ENCODE measurements around the gene SLC1A2. TPM values are rescaled to one million over a fixed set of nuclear protein-coding genes. Genes with fewer than 3 reads are reported as not detected.
A peak's percentile ranks its signal among the peaks of the same experiment; 100 is the strongest.

SLC1A2 gene
- total RNA-seq, 2 donors from 2014 or later = 0.12 TPM; not detected in 1

GRCh38 chr11:35248558-35249323, 170.6 kb downstream of the SLC1A2 start:
- DNase-seq (no peak), ATAC-seq (no peak)
- Mint-ChIP-seq H3K36me3 (ENCODE audit: low read depth) (no peaks in the 10 kb centered on the region), H3K27me3 (no peaks in the 10 kb centered on the region), H3K4me3 (peak overlapping the region; percentile 1), H3K4me1 (peaks cover 26% of the 10 kb centered on the region), H3K27ac (peak overlapping the region; percentile 95)
- H3K9me3 ChIP-seq (ENCODE audit: control insufficient read depth, low read length, poor library complexity, severe bottlenecking) = no peaks in the 10 kb centered on the region

- H3K36me3 Mint-ChIP-seq (ENCODE audit: low read depth) = peaks cover 2% of the 10 kb centered on the region
- H3K9me3 ChIP-seq (ENCODE audit: control insufficient read depth, low read length, poor library complexity, severe bottlenecking) = no peaks in the 10 kb centered on the region
- DNase-seq (peak in 1 of 3 donors; percentile 9), ATAC-seq (peak; percentile 65)
- H3K4me3 Mint-ChIP-seq = peak overlapping the region; percentile 71
- H3K4me1 Mint-ChIP-seq = peaks cover 30% of the 10 kb centered on the region
- H3K27ac Mint-ChIP-seq = peak overlapping the region; percentile 95
- no peaks in the 10 kb centered on the region for H3K27me3 Mint-ChIP-seq
Measured at GRCh38 chr11:35247863-35248262, 171.5 kb downstream of the SLC1A2 start.

- Mint-ChIP-seq H3K27me3 (no peaks in the 10 kb centered on the region), H3K27ac (peak overlapping the region; percentile 95), H3K4me1 (peaks cover 34% of the 10 kb centered on the region), H3K36me3 (ENCODE audit: low read depth) (peaks cover 2% of the 10 kb centered on the region), H3K4me3 (peak overlapping the region; percentile 71)
- no peaks in the 10 kb centered on the region for H3K9me3 ChIP-seq (ENCODE audit: control insufficient read depth, low read length, poor library complexity, severe bottlenecking)
- DNase-seq (peak in 2 of 3 donors; percentile 29 to 58), ATAC-seq (peak; percentile 95)
Measured at GRCh38 chr11:35247428-35247827, 171.9 kb downstream of the SLC1A2 start.

DNA sequence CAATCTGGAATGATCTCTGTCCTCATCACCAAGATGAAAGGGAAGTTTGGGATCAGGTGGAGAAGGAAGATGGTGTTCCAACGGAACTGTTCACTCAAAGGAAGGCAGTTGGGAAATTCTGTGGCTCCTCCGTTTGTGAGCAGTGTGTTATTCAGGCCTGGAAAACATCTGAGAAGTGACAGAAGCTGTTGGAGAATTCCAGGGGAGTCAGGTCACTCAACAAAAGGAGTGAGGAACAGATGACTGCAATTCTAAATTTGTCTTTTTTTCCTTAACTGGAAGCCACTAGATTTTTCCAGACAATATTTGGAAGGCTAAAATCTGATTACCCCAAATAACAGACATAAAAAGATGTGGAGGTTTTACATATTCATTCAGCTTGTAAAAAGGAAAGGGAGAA, 172.6 kb downstream of the SLC1A2 start:
- no peaks in the 10 kb centered on the region for H3K9me3 ChIP-seq (ENCODE audit: control insufficient read depth, low read length, poor library complexity, severe bottlenecking)
- H3K27me3 Mint-ChIP-seq = no peaks in the 10 kb centered on the region
- no peak overlapping the region for H3K4me3 Mint-ChIP-seq
- peaks cover 39% of the 10 kb centered on the region for H3K4me1 Mint-ChIP-seq
- H3K27ac Mint-ChIP-seq = peak overlapping the region; percentile 95
- DNase-seq (no peak), ATAC-seq (no peak)
- peaks cover 2% of the 10 kb centered on the region for H3K36me3 Mint-ChIP-seq (ENCODE audit: low read depth)

DNA sequence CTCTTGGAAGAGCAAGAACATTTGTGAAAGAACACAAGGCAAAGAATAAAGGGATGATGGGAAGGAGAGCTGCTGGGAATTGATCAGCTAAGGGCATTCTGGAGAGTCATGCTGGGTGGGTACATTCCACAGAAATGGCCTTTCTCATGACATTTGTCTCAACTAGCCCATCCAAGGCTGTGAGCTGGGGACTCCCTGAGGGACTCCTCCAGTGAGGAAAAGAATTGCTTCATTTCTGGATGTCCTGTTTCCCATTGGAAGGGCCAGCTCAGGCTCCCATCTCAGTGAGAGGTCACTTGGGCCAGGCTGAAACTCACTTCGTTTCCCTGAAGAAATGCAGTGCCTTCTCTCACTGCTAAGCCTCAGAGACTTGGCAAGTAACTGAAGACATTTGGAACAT, 173.6 kb downstream of the SLC1A2 start:
- no peaks in the 10 kb centered on the region for H3K27me3 Mint-ChIP-seq
- DNase-seq = no peak
- H3K4me1 Mint-ChIP-seq = peaks cover 43% of the 10 kb centered on the region
- peak overlapping the region; percentile 95 for H3K27ac Mint-ChIP-seq
- no peak overlapping the region for H3K4me3 Mint-ChIP-seq
- no peaks in the 10 kb centered on the region for H3K9me3 ChIP-seq (ENCODE audit: control insufficient read depth, low read length, poor library complexity, severe bottlenecking)
- no peak for ATAC-seq
- H3K36me3 Mint-ChIP-seq (ENCODE audit: low read depth) = peaks cover 2% of the 10 kb centered on the region

- Mint-ChIP-seq H3K4me1 (peaks cover 44% of the 10 kb centered on the region), H3K4me3 (no peak overlapping the region), H3K36me3 (ENCODE audit: low read depth) (peaks cover 2% of the 10 kb centered on the region), H3K27me3 (no peaks in the 10 kb centered on the region), H3K27ac (peak overlapping the region; percentile 75)
- ATAC-seq (no peak), DNase-seq (no peak)
- no peaks in the 10 kb centered on the region for H3K9me3 ChIP-seq (ENCODE audit: control insufficient read depth, low read length, poor library complexity, severe bottlenecking)
Measured at GRCh38 chr11:35245056-35245455, 174.3 kb downstream of the SLC1A2 start.

DNA sequence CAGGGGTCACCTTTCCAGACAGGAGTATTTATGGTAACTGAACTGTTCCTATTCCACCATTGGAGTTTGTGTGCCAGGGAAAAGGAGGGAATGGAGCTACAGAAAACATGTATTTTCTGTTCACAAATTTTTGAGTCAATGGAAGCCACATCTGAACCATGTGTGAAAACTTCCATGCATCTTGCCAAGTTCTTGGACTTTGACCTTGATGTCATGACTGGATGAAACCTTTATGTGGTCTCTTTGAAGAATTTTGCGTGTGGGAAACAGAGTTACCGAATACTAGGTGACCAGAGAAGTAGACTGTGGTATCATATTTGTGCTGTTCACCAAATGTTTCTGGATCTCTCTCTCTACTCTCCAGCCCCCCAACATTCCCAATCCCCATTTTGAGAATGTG, 175.6 kb downstream of the SLC1A2 start:
- no peak overlapping the region for H3K4me3 Mint-ChIP-seq
- H3K9me3 ChIP-seq (ENCODE audit: control insufficient read depth, low read length, poor library complexity, severe bottlenecking) = no peaks in the 10 kb centered on the region
- DNase-seq (no peak), ATAC-seq (no peak)
- H3K36me3 Mint-ChIP-seq (ENCODE audit: low read depth) = peaks cover 2% of the 10 kb centered on the region
- H3K27ac Mint-ChIP-seq = peak overlapping the region; percentile 94
- H3K4me1 Mint-ChIP-seq = peaks cover 42% of the 10 kb centered on the region
- H3K27me3 Mint-ChIP-seq = no peaks in the 10 kb centered on the region

DNA sequence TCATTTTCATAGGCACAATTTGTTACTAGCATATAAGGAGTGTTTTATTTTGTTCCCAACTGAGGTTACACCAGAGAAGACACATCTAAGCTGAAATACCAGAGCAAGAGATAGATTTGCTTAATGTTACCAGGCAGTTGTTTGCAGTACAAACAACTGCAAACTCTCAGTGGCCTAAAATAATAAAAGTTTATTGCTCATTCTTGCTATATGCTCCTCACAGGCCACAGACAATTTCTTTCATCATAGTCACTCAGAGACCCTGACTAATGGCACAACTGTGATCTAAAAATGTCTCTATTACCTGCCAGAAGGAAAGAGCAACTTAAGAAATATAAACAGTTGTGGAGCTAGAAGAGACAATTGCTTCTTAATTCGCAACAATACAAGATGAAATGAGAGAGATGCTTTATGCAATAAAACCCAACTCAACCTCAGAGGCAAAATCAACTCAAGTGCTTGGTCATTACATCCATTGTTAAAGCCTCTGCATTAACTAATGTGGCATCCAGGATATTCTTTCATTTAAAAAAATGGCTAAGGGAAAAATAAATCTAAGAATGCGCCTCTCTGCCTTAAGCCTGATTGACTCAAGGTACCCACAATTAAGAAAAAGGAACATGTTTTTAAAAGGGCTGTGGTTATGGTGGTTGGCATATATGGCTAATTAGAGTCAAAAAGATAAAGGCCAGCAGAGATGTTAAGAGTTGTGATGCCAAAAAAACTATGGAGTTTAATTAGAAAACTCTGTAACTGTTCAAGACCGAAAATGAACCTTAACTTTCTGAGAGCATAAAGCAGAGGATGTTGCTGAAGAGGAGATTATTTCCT, 176.7 kb downstream of the SLC1A2 start:
- no peaks in the 10 kb centered on the region for H3K9me3 ChIP-seq (ENCODE audit: control insufficient read depth, low read length, poor library complexity, severe bottlenecking)
- peaks cover 2% of the 10 kb centered on the region for H3K36me3 Mint-ChIP-seq (ENCODE audit: low read depth)
- H3K27me3 Mint-ChIP-seq = no peaks in the 10 kb centered on the region
- peak overlapping the region; percentile 94 for H3K27ac Mint-ChIP-seq
- no peak for ATAC-seq
- H3K4me1 Mint-ChIP-seq = peaks cover 46% of the 10 kb centered on the region
- no peak overlapping the region for H3K4me3 Mint-ChIP-seq
- DNase-seq = no peak

DNA sequence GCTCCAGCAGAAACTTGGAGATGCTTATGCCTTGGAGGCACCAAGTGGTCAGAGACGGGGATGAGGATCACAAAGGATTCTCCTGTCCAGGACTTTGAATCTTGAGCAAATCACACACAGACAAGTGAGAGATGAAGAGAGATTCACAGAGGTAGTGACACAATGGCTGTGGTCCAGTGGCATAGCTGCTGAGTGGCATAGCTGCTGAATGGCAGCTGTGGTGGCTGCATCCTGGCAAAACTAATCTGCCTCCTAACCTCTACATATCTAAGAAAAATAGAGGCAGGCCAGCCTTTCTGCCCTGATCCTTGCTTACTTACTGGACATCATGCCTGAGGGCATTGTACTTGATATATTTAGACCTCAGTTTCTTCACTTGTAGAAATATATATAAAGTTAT, 177.8 kb downstream of the SLC1A2 start:
- Mint-ChIP-seq H3K4me1 (peaks cover 41% of the 10 kb centered on the region), H3K27ac (no peak overlapping the region)

DNA sequence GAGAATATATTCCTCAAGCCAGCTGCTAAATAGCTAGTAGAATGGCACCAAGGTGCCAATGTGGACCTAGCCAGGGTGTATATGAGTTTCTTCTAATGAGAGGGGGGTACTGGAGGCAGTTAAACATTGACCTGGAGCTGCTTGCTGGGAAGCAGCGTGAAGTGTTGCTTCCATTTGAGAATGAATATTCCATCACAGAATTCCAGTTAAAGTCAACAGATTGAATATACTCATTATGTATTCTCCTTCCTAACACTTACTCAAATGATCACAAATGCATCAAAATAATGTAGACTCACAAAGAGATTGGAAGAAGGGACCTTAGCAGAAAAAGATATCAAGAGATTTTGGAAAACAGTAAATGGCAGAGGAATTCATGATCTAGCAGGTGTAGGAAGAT, 178.3 kb downstream of the SLC1A2 start:
- no peaks in the 10 kb centered on the region for H3K27me3 Mint-ChIP-seq
- peaks cover 41% of the 10 kb centered on the region for H3K4me1 Mint-ChIP-seq
- DNase-seq (no peak), ATAC-seq (no peak)
- H3K9me3 ChIP-seq (ENCODE audit: control insufficient read depth, low read length, poor library complexity, severe bottlenecking) = no peaks in the 10 kb centered on the region
- H3K27ac Mint-ChIP-seq = no peak overlapping the region
- H3K4me3 Mint-ChIP-seq = no peak overlapping the region
- peaks cover 2% of the 10 kb centered on the region for H3K36me3 Mint-ChIP-seq (ENCODE audit: low read depth)

More for the DNA sequence above, 177.8 kb downstream of the SLC1A2 start:
- Mint-ChIP-seq H3K4me3 (no peak overlapping the region), H3K36me3 (ENCODE audit: low read depth) (peaks cover 2% of the 10 kb centered on the region), H3K27me3 (no peaks in the 10 kb centered on the region)
- no peak for DNase-seq
- H3K9me3 ChIP-seq (ENCODE audit: control insufficient read depth, low read length, poor library complexity, severe bottlenecking) = no peaks in the 10 kb centered on the region
- no peak for ATAC-seq

DNA sequence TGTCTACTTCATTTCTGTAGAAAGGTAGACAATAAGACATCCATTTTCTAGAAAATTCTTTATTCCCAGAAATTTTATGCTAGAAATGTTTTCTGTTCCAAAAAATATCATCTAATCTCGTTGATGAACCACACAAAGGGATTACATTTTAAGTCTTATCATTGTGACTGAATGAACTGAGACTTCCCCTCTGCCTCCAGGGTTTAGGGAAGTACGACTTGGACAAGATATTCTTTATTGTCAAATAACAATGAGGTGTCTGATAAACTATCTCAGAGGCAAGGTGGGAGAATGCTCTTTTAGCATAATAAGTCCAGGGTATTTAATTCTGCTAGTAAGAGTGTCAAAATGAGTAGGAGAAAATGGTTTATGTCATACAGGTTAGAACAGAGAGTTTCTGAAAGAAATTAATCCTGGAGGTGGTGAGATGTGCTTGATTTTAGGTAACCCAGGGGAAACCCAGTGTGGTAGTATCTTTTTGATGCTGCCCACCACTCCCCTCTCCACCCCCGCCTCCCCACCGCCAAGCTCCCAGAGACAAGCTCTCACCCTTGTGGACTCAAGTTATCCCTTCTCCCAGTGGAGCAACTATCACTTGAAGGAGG, 179.8 kb downstream of the SLC1A2 start:
- no peak for DNase-seq
- no peaks in the 10 kb centered on the region for H3K9me3 ChIP-seq (ENCODE audit: control insufficient read depth, low read length, poor library complexity, severe bottlenecking)
- H3K27me3 Mint-ChIP-seq = no peaks in the 10 kb centered on the region
- H3K4me1 Mint-ChIP-seq = peaks cover 51% of the 10 kb centered on the region
- no peak overlapping the region for H3K4me3 Mint-ChIP-seq
- H3K27ac Mint-ChIP-seq = peak overlapping the region; percentile 98
- H3K36me3 Mint-ChIP-seq (ENCODE audit: low read depth) = peaks cover 2% of the 10 kb centered on the region
- no peak for ATAC-seq

GRCh38 chr11:35238882-35239281, 180.5 kb downstream of the SLC1A2 start:
- no peaks in the 10 kb centered on the region for H3K9me3 ChIP-seq (ENCODE audit: control insufficient read depth, low read length, poor library complexity, severe bottlenecking)
- H3K4me1 Mint-ChIP-seq = peaks cover 52% of the 10 kb centered on the region
- no peaks in the 10 kb centered on the region for H3K27me3 Mint-ChIP-seq
- peak overlapping the region; percentile 98 for H3K27ac Mint-ChIP-seq
- DNase-seq = no peak
- no peak overlapping the region for H3K4me3 Mint-ChIP-seq
- H3K36me3 Mint-ChIP-seq (ENCODE audit: low read depth) = peaks cover 2% of the 10 kb centered on the region
- ATAC-seq = no peak

All from T-helper 17 cell (primary cell).